Inferior parietal cortex (tissue), 1 donor: Measurements from ENCODE around the gene IPO5.

ENCODE experiments used
- DNase-seq: peaks from one replicate; pipeline ENCODE4 v3.0.0-alpha.2; 2016; ENCODE audit errors: extremely low spot score

IPO5 gene

GRCh38 chr13:97953376-97953970, at the start of gene IPO5:
TSS of gene IPO5 (plus strand) at chr13:97953675. CDS start at chr13:97976697, 23,022 bp downstream.
- no peak for DNase-seq

- DNase-seq: no peak
These were observed 49.4 kb upstream of the IPO5 start for GRCh38 chr13:97904059-97904458.

GRCh38 chr13:97905517-97905916, 48.0 kb upstream of the IPO5 start:
- DNase-seq: no peak

- no peak for DNase-seq
These were observed 42.0 kb upstream of the IPO5 start for GRCh38 chr13:97911311-97912138.

GRCh38 chr13:97912139-97912535, 41.3 kb upstream of the IPO5 start:
- DNase-seq: no peak

GRCh38 chr13:97913206-97913605, 40.3 kb upstream of the IPO5 start:
- DNase-seq: no peak

GRCh38 chr13:97914540-97914939, 38.9 kb upstream of the IPO5 start:
- DNase-seq: no peak

- no peak for DNase-seq
These were observed 32.2 kb upstream of the IPO5 start for GRCh38 chr13:97921176-97921816.

- DNase-seq: no peak
These were observed 25.2 kb upstream of the IPO5 start for GRCh38 chr13:97928301-97928700.

GRCh38 chr13:97932036-97932435, 21.4 kb upstream of the IPO5 start:
- DNase-seq: no peak

GRCh38 chr13:97932647-97933046, 20.8 kb upstream of the IPO5 start:
- no peak for DNase-seq

GRCh38 chr13:97933776-97934175, 19.7 kb upstream of the IPO5 start:
- no peak for DNase-seq

GRCh38 chr13:97934590-97934989, 18.9 kb upstream of the IPO5 start:
- no peak for DNase-seq

- DNase-seq: no peak
These were observed 18.4 kb upstream of the IPO5 start for GRCh38 chr13:97935071-97935470.

GRCh38 chr13:97936036-97936435, 17.4 kb upstream of the IPO5 start:
- DNase-seq: no peak

- no peak for DNase-seq
These were observed 14.6 kb upstream of the IPO5 start for GRCh38 chr13:97938706-97939475.

- no peak for DNase-seq
These were observed 9.0 kb upstream of the IPO5 start for GRCh38 chr13:97944396-97945029.

- DNase-seq: no peak
These were observed 8.1 kb upstream of the IPO5 start for GRCh38 chr13:97945342-97945741.

GRCh38 chr13:97945792-97946419, 7.6 kb upstream of the IPO5 start:
- DNase-seq: no peak

- no peak for DNase-seq
These were observed 6.4 kb upstream of the IPO5 start for GRCh38 chr13:97946951-97947588.

- no peak for DNase-seq
These were observed 5.4 kb upstream of the IPO5 start for GRCh38 chr13:97948041-97948440.
